B cell (primary cell): ENCODE data around the gene PDGFC. TPM values are rescaled to one million over a fixed set of nuclear protein-coding genes. Genes with fewer than 3 reads are reported as not detected.

ENCODE experiments used
- ATAC-seq: fragments of 200-7000 bp; cut with Tn5 transposase; one replicate; pipeline ENCODE4 v1.10.0; 2021; ENCODE audit warnings: low read depth, mild to moderate bottlenecking, moderate number of reproducible peaks, moderate library complexity
- CTCF ChIA-PET: fragments of 350-600 bp; sonication (Branson Sonifier 250); formaldehyde crosslinking; loops from one replicate; lab custom pipeline; 2021; ENCODE audit warnings: antibody characterized with exemption, inconsistent platforms; lab: Charles Lee
- POLR2A ChIA-PET: fragments of 350-600 bp; sonication (Branson Sonifier 250); formaldehyde crosslinking; loops from one replicate; lab custom pipeline; 2021; ENCODE audit warnings: antibody characterized with exemption; lab: Charles Lee
- DNase-seq: peaks from one replicate; pipeline ENCODE4 v3.0.0; 2013
- H2AFZ ChIP-seq: 2 replicates; pipeline ENCODE4 v1.6.1; 2012; ENCODE audit warnings: mild to moderate bottlenecking, low read depth, low read length; ENCODE audit not compliant: insufficient read depth, poor library complexity, severe bottlenecking
- H3K27ac ChIP-seq, 2 donors: 1 replicate in 1 of 2; 2 replicates in 1 of 2; pipeline ENCODE4 v1.5.1; 2012 to 2013; ENCODE audit warnings: low read length in 2 of 2, mild to moderate bottlenecking in 2 of 2, moderate library complexity in 1 of 2
- H3K27me3 ChIP-seq, 4 experiments: fragments of 200-600 bp in 1 of 4; sonication (generic) in 1 of 4; replicated peaks in 1 of 4; 1 replicate in 2 of 4; 2 replicates in 2 of 4; pipeline versions ENCODE4 v1.6.1 to v1.7.0; 2013 to 2016; ENCODE audit warnings: low read length in 3 of 4, mild to moderate bottlenecking in 2 of 4, mixed read lengths in 1 of 4, moderate library complexity in 1 of 4; ENCODE audit not compliant: insufficient read depth in 4 of 4, control insufficient read depth in 3 of 4; ENCODE audit errors: control extremely low read depth in 1 of 4
- H3K36me3 ChIP-seq, 2 experiments: replicated peaks in 1 of 2; 1 replicate in 1 of 2; 2 replicates in 1 of 2; pipeline versions ENCODE4 v1.6.1 to v1.7.1; 2013; ENCODE audit warnings: low read length in 1 of 2; ENCODE audit not compliant: insufficient read depth in 2 of 2, control insufficient read depth in 1 of 2; ENCODE audit errors: control extremely low read depth in 1 of 2, extremely low read depth in 1 of 2
- H3K4me1 ChIP-seq, 2 donors: fragments of 200-600 bp in 1 of 2; sonication (generic) in 1 of 2; 1 replicate in 1 of 2; 2 replicates in 1 of 2; pipeline versions ENCODE4 v1.5.1 to v1.6.1; 2013 to 2017; ENCODE audit warnings: low read length in 2 of 2; ENCODE audit not compliant: control insufficient read depth in 2 of 2, insufficient read depth in 2 of 2
- H3K4me2 ChIP-seq: replicated peaks from 2 replicates; pipeline ENCODE3; 2012; ENCODE audit warnings: mild to moderate bottlenecking, low read depth, low read length; ENCODE audit not compliant: poor library complexity, severe bottlenecking
- H3K4me3 ChIP-seq, 5 experiments: fragments of 200-600 bp in 1 of 5; sonication (generic) in 1 of 5; 1 replicate in 3 of 5; 2 replicates in 2 of 5; pipeline versions ENCODE4 v1.5.1 to v1.7.0; 2011 to 2016; ENCODE audit warnings: low read length in 4 of 5, mild to moderate bottlenecking in 4 of 5, low read depth in 2 of 5, control low read depth in 1 of 5, moderate library complexity in 1 of 5; ENCODE audit not compliant: insufficient read depth in 1 of 5; ENCODE audit errors: control extremely low read depth in 1 of 5, extremely low read depth in 1 of 5
- H3K79me2 ChIP-seq: fragments of 200-600 bp; sonication (generic); one replicate; pipeline ENCODE4 v1.6.0; 2016; ENCODE audit warnings: low read length; ENCODE audit not compliant: control insufficient read depth, insufficient read depth
- H3K9ac ChIP-seq: fragments of 200-600 bp; sonication (generic); 2 replicates; pipeline ENCODE4 v1.6.1; 2017; ENCODE audit warnings: mild to moderate bottlenecking, low read length, moderate library complexity
- H3K9me3 ChIP-seq, 3 donors: one replicate each; pipeline versions ENCODE4 v1.6.1 to v1.7.1; 2013; ENCODE audit warnings: low read length in 2 of 3; ENCODE audit not compliant: control insufficient read depth in 2 of 3, insufficient read depth in 1 of 3; ENCODE audit errors: control extremely low read depth in 1 of 3
- H4K20me1 ChIP-seq: 2 replicates; pipeline ENCODE4 v1.6.0; 2012; ENCODE audit warnings: mild to moderate bottlenecking, low read length; ENCODE audit not compliant: insufficient read depth, control insufficient read depth, poor library complexity, severe bottlenecking
- H3K27ac Mint-ChIP-seq: one replicate; pipeline ENCODE4 v1.8.0; 2021; ENCODE audit warnings: mixed read lengths
- H3K27me3 Mint-ChIP-seq: one replicate; pipeline ENCODE4 v1.8.0; 2021; ENCODE audit warnings: mixed read lengths
- H3K4me1 Mint-ChIP-seq: one replicate; pipeline ENCODE4 v1.8.0; 2021; ENCODE audit warnings: mixed read lengths
- H3K4me3 Mint-ChIP-seq: one replicate; pipeline ENCODE4 v1.8.0; 2021; ENCODE audit warnings: mixed read lengths
- H3K9me3 Mint-ChIP-seq: one replicate; pipeline ENCODE4 v1.8.0; 2022; ENCODE audit warnings: mixed read lengths; ENCODE audit not compliant: insufficient read depth
- CTCF ChIP-seq: fragments of 200-600 bp; IDR thresholded peaks from one replicate; pipeline ENCODE4 v1.8.0; 2022; ENCODE audit warnings: antibody characterized with exemption, mild to moderate bottlenecking
- EZH2 ChIP-seq: IDR thresholded peaks from 2 replicates; pipeline ENCODE4 v1.6.1; 2012; ENCODE audit warnings: borderline replicate concordance, low read depth, mild to moderate bottlenecking, moderate library complexity, low read length; ENCODE audit not compliant: insufficient read depth, poor library complexity, severe bottlenecking
- WGBS: methylation state at CpG from one replicate; pipeline ENCODE4 v1.1.5; 2013; ENCODE audit warnings: missing lambda C conversion rate; ENCODE audit not compliant: insufficient coverage; 5-methylcytosine and 5-hydroxymethylcytosine counted together
- intact Hi-C: fragments of 100-400 bp; cut with micrococcal nuclease; formaldehyde crosslinking; loops from one replicate; pipeline ENCODE4 v1.10.0; 2022
- polyA plus RNA-seq: library from polyadenylated mRNA; depleted of rRNA; stranded (reverse); fragments of >200 nt; gene quantifications from 2 replicates; pipeline ENCODE4 v1.2.3, GENCODE V29; 2012
- total RNA-seq, 2 donors: library from RNA; stranded (reverse); fragments of 120-200 nt in 1 of 2; gene quantifications; 1 replicate in 1 of 2; 2 replicates in 1 of 2; pipeline versions ENCODE4 v1.2.3 to v1.2.4, GENCODE V29; 2013 to 2022

PDGFC gene
- total and polyA plus RNA-seq, 2 donors (not counting 1 experiment from before 2014, with no cell fraction given), result 0.10 TPM; not detected in 1

- no peaks in the 10 kb centered on the region for H3K4me1 Mint-ChIP-seq
- no peaks in the 10 kb centered on the region for H3K27me3 Mint-ChIP-seq
- H3K27ac Mint-ChIP-seq, result no peak overlapping the region
- ATAC-seq (no peak), DNase-seq (no peak)
- Histone ChIP-seq H3K79me2 (no peaks in the 10 kb centered on the region), H3K9me3 (peaks cover 0 to 3% (median 0%) of the 10 kb centered on the region in 3 donors), H3K4me3 (no peak overlapping the region), H4K20me1 (no peaks in the 10 kb centered on the region), H2AFZ (no peak overlapping the region), H3K9ac (no peak overlapping the region), H3K27ac (no peak overlapping the region), H3K4me2 (no peak overlapping the region), H3K27me3 (no peaks in the 10 kb centered on the region), H3K4me1 (no peaks in the 10 kb centered on the region), H3K36me3 (no peaks in the 10 kb centered on the region)
- no CpG with 5 or more reads among the region's 2 CpGs for WGBS
- ChIA-PET CTCF (no interaction called here), POLR2A (no interaction called here)
- no peak for TF ChIP-seq EZH2
- no peak for TF ChIP-seq CTCF
- intact Hi-C loops, result no loop called here
- no peak overlapping the region for H3K4me3 Mint-ChIP-seq
- H3K9me3 Mint-ChIP-seq, result peaks cover 2% of the 10 kb centered on the region
Observed at GRCh38 chr4:156909010-156909409, 62.6 kb downstream of the PDGFC start.

GRCh38 chr4:156906325-156906724, 65.3 kb downstream of the PDGFC start:
- no CpG with 5 or more reads among the region's 2 CpGs for WGBS
- DNase-seq, result no peak

More at GRCh38 chr4:156906325-156906724, 65.3 kb downstream of the PDGFC start:
- H3K9ac ChIP-seq, result no peak overlapping the region
- POLR2A ChIA-PET, result no interaction called here
- Mint-ChIP-seq H3K27ac (no peak overlapping the region), H3K9me3 (no peaks in the 10 kb centered on the region), H3K4me1 (no peaks in the 10 kb centered on the region), H3K4me3 (no peak overlapping the region), H3K27me3 (no peaks in the 10 kb centered on the region)
- H3K4me3 ChIP-seq, result no peak overlapping the region
- H3K4me1 ChIP-seq, result no peaks in the 10 kb centered on the region
- no peak for ATAC-seq
- no peak overlapping the region for H3K4me2 ChIP-seq
- no peaks in the 10 kb centered on the region for H3K79me2 ChIP-seq
- no peaks in the 10 kb centered on the region for H3K36me3 ChIP-seq
- H3K27ac ChIP-seq, result no peak overlapping the region
- no peaks in the 10 kb centered on the region for H3K9me3 ChIP-seq
- no peaks in the 10 kb centered on the region for H4K20me1 ChIP-seq
- no peak overlapping the region for H2AFZ ChIP-seq
- CTCF ChIA-PET, result no interaction called here
- no peaks in the 10 kb centered on the region for H3K27me3 ChIP-seq
- intact Hi-C loops, result no loop called here
- TF ChIP-seq EZH2, result no peak
- no peak for TF ChIP-seq CTCF
